HG02759 (cell line): ENCODE results near the gene HEMK1.
A peak's percentile ranks its signal among the peaks of the same experiment; 100 is the strongest.

Experiments used
- ATAC-seq: cut with Tn5 transposase; IDR thresholded peaks from one replicate; pipeline ENCODE4 v1.9.1; 2021; ENCODE audit warnings: mild to moderate bottlenecking, moderate library complexity; ENCODE audit not compliant: unreplicated experiment

The HEMK1 gene

GRCh38 chr3:50611464-50612233 lies 42.3 kb downstream of the HEMK1 start, which contains the start of gene CISH:
CISH (minus strand) TSS chr3:50611774; CDS start chr3:50611650, 124 bp downstream.
- ATAC-seq = peak; percentile 77

GRCh38 chr3:50612234-50612882 lies 43.0 kb downstream of the HEMK1 start:
- ATAC-seq = no peak

GRCh38 chr3:50612970-50613846 lies 43.9 kb downstream of the HEMK1 start:
- ATAC-seq = no peak

GRCh38 chr3:50615190-50615589 lies 45.9 kb downstream of the HEMK1 start:
- ATAC-seq = no peak

- no peak for ATAC-seq
These were observed 46.9 kb downstream of the HEMK1 start for GRCh38 chr3:50616003-50616769.

GRCh38 chr3:50616770-50617095 lies 47.4 kb downstream of the HEMK1 start:
- peak; percentile 63 for ATAC-seq

GRCh38 chr3:50617096-50617791 lies 47.9 kb downstream of the HEMK1 start, which contains the start of gene MAPKAPK3:
MAPKAPK3 (plus strand) TSS chr3:50617151; CDS start chr3:50617566, 415 bp downstream.
- ATAC-seq = peak; percentile 12

GRCh38 chr3:50617911-50618481 lies 48.7 kb downstream of the HEMK1 start:
- ATAC-seq = no peak

GRCh38 chr3:50620420-50620819 lies 51.1 kb downstream of the HEMK1 start:
- no peak for ATAC-seq

GRCh38 chr3:50620820-50621219 lies 51.5 kb downstream of the HEMK1 start:
- ATAC-seq = no peak

GRCh38 chr3:50622881-50623280 lies 53.6 kb downstream of the HEMK1 start:
- no peak for ATAC-seq

- ATAC-seq = peak; percentile 57
These were observed 54.6 kb downstream of the HEMK1 start for GRCh38 chr3:50623840-50624474.

GRCh38 chr3:50624634-50625033 lies 55.3 kb downstream of the HEMK1 start:
- ATAC-seq = no peak

GRCh38 chr3:50625231-50626182 lies 56.2 kb downstream of the HEMK1 start:
- ATAC-seq = no peak

GRCh38 chr3:50626401-50626800 lies 57.1 kb downstream of the HEMK1 start:
- ATAC-seq = no peak

- ATAC-seq = no peak
These were observed 58.2 kb downstream of the HEMK1 start for GRCh38 chr3:50627407-50628051.

GRCh38 chr3:50628601-50629000 lies 59.3 kb downstream of the HEMK1 start:
- no peak for ATAC-seq

GRCh38 chr3:50630394-50630793 lies 61.1 kb downstream of the HEMK1 start:
- no peak for ATAC-seq
